RCC 7860 (cell line): ENCODE data around the gene HRH4.

Source experiments
- DNase-seq: peaks from one replicate; pipeline ENCODE4 v3.0.0-alpha.2; 2015; ENCODE audit warnings: low spot score
- FAIRE-seq: peaks from 2 replicates; lab custom pipeline; 2012; peaks lifted over from hg19 to GRCh38; lab: Jason Lieb, UNC

HRH4 gene

GRCh38 chr18:24465486-24465885 is 5.0 kb downstream of the HRH4 start:
- FAIRE-seq (no peak), DNase-seq (no peak)

- DNase-seq (no peak), FAIRE-seq (no peak)
Observed at GRCh38 chr18:24466771-24467170, 6.3 kb downstream of the HRH4 start.

- FAIRE-seq (no peak), DNase-seq (no peak)
Observed at GRCh38 chr18:24470022-24470618, 9.7 kb downstream of the HRH4 start.

GRCh38 chr18:24470805-24471204 is 10.4 kb downstream of the HRH4 start:
- FAIRE-seq (no peak), DNase-seq (no peak)

- DNase-seq (no peak), FAIRE-seq (no peak)
Observed at GRCh38 chr18:24472591-24472990, 12.2 kb downstream of the HRH4 start.

GRCh38 chr18:24474406-24474805 is 14.0 kb downstream of the HRH4 start:
- DNase-seq (no peak), FAIRE-seq (no peak)

- no peak for DNase-seq
- FAIRE-seq = no peak
Observed at GRCh38 chr18:24475926-24476589, 15.6 kb downstream of the HRH4 start.

GRCh38 chr18:24479371-24479770 is 18.9 kb downstream of the HRH4 start:
- no peak for DNase-seq
- FAIRE-seq = no peak

GRCh38 chr18:24482821-24483220 is 22.4 kb downstream of the HRH4 start:
- no peak for DNase-seq
- no peak for FAIRE-seq

GRCh38 chr18:24485681-24486080 is 25.2 kb downstream of the HRH4 start:
- no peak for FAIRE-seq
- no peak for DNase-seq

GRCh38 chr18:24486684-24487083 is 26.2 kb downstream of the HRH4 start:
- DNase-seq (no peak), FAIRE-seq (no peak)

- FAIRE-seq (peak; percentile 70), DNase-seq (peak; percentile 22)
Observed at GRCh38 chr18:24488824-24489493, 28.5 kb downstream of the HRH4 start.

GRCh38 chr18:24490539-24490938 is 30.1 kb downstream of the HRH4 start:
- no peak for DNase-seq
- FAIRE-seq = no peak

GRCh38 chr18:24491927-24492834 is 31.7 kb downstream of the HRH4 start:
- DNase-seq (no peak), FAIRE-seq (no peak)

GRCh38 chr18:24494586-24494985 is 34.1 kb downstream of the HRH4 start:
- DNase-seq (no peak), FAIRE-seq (no peak)

GRCh38 chr18:24497031-24497754 is 36.8 kb downstream of the HRH4 start:
- DNase-seq = no peak
- no peak for FAIRE-seq

- DNase-seq (no peak), FAIRE-seq (no peak)
Observed at GRCh38 chr18:24499814-24500213, 39.4 kb downstream of the HRH4 start.

GRCh38 chr18:24500217-24500616 is 39.8 kb downstream of the HRH4 start:
- no peak for FAIRE-seq
- DNase-seq = no peak

GRCh38 chr18:24500766-24501165 is 40.3 kb downstream of the HRH4 start:
- FAIRE-seq (no peak), DNase-seq (no peak)

GRCh38 chr18:24502667-24503523 is 42.5 kb downstream of the HRH4 start:
- FAIRE-seq = no peak
- DNase-seq = no peak
